Fibroblast of the aortic adventitia (primary cell): ENCODE measurements around the gene FXYD5. TPM values are rescaled to one million over a fixed set of nuclear protein-coding genes. Genes with fewer than 3 reads are reported as not detected.
"Not testable (repeated sequence)": the region's sequence is repeated elsewhere in the genome, so short reads cannot be mapped to it uniquely, and the experiment has no call there.

Source experiments
- DNase-seq: peaks from one replicate; pipeline ENCODE4 v3.0.0-alpha.2; 2010; ENCODE audit warnings: low read depth
- H3K4me3 ChIP-seq: 2 replicates; pipeline ENCODE4 v1.5.1; 2011; ENCODE audit warnings: low read depth, mild to moderate bottlenecking, control low read depth, low read length, moderate library complexity
- total RNA-seq: library from RNA; depleted of rRNA; stranded (reverse); fragments of >200 nt; gene quantifications from 2 replicates; pipeline ENCODE4 v1.2.3, GENCODE V29; 2012; ENCODE audit warnings: low replicate concordance
- TF ChIP-seq, protein P1 (sequence below): IDR thresholded peaks from 2 replicates; pipeline ENCODE4 v1.5.1; 2011; ENCODE audit warnings: mild to moderate bottlenecking, low read length, control low read depth, inconsistent platforms; ENCODE audit not compliant: insufficient read depth

The FXYD5 gene
- total RNA-seq, 1 donor, result 59.8 TPM

GRCh38 chr19:35179830-35180229, 25.3 kb downstream of the FXYD5 start:
- DNase-seq, result no peak
- no peak overlapping the region for H3K4me3 ChIP-seq
- TF ChIP-seq, protein P1, sequence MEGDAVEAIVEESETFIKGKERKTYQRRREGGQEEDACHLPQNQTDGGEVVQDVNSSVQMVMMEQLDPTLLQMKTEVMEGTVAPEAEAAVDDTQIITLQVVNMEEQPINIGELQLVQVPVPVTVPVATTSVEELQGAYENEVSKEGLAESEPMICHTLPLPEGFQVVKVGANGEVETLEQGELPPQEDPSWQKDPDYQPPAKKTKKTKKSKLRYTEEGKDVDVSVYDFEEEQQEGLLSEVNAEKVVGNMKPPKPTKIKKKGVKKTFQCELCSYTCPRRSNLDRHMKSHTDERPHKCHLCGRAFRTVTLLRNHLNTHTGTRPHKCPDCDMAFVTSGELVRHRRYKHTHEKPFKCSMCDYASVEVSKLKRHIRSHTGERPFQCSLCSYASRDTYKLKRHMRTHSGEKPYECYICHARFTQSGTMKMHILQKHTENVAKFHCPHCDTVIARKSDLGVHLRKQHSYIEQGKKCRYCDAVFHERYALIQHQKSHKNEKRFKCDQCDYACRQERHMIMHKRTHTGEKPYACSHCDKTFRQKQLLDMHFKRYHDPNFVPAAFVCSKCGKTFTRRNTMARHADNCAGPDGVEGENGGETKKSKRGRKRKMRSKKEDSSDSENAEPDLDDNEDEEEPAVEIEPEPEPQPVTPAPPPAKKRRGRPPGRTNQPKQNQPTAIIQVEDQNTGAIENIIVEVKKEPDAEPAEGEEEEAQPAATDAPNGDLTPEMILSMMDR, result no peak

DNA sequence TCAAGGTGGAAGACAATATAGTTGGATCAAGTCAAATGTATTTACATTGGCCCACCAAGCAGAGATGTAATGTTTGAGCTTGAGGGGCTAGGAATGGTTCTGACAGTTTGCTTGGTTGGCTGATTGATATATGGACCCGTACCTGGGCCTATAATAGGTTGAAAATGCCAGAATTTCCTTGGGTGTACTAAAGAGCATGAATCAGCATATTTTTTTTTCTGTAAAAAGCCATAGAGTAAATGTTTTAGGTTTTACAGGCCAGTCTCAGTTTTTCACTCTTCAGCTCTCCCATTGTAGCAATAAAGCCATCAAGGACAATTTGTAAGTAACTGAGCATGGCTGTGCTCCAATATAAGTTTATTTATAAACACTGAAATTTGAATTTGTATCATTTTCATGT, 26.9 kb downstream of the FXYD5 start:
- TF ChIP-seq, protein P1, result no peak
- no peak overlapping the region for H3K4me3 ChIP-seq
- no peak for DNase-seq

DNA sequence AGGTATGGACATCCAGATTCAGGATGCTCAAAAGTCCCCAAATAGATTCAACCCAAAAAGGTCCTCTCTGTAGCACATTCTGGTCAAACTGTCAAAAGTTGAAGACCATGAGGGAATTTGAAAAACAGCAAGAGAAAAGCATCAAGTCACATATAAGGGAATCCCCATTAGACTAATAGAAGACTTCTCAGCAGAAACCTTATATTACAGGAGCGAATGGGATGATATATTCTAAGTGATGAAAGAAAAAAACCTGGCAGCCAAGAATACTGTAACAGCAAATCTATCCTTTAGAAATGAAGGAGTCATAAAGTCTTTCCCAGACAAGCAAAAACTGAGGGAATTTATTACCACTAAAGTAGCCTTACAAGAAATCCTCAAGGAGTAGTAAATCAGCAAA, 29.7 kb downstream of the FXYD5 start:
- TF ChIP-seq, protein P1, result no peak
- no peak overlapping the region for H3K4me3 ChIP-seq
- DNase-seq, result no peak

GRCh38 chr19:35184884-35185283, 30.3 kb downstream of the FXYD5 start:
- H3K4me3 ChIP-seq, result no peak overlapping the region
- no peak for DNase-seq
- TF ChIP-seq, protein P1, result no peak

GRCh38 chr19:35194012-35194984, 39.8 kb downstream of the FXYD5 start:
- TF ChIP-seq, protein P1, result no peak
- no peak overlapping the region for H3K4me3 ChIP-seq
- no peak for DNase-seq

- TF ChIP-seq, protein P1, result no peak
- peak; percentile 11 for DNase-seq
- H3K4me3 ChIP-seq, result no peak overlapping the region
Observed at GRCh38 chr19:35195830-35196229, 41.3 kb downstream of the FXYD5 start.

DNA sequence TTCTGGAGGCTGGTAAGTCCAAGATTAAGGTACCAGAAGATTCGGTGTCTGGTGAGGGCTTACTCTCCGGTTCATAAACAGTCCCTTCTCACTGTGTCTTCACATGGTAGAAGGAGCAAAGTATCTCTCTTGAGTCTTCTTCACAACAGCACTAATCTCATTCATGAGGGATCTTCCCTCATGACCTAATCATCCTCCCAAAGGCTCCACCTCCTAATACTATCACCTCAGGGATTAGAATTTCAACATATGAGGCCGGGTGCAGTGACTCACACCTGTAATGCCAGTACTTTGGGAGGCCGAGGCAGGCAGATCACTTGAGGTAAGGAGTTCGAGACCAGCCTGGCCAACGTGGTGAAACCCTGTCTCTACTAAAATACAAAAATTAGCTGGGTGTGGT, 42.3 kb downstream of the FXYD5 start:
- not testable (repeated sequence) for DNase-seq, H3K4me3 ChIP-seq
